ENCODE measurements around the gene ADD2.
"Not testable (repeated sequence)": the region's sequence is repeated elsewhere in the genome, so short reads cannot be mapped to it uniquely, and the experiment has no call there.

Gene ADD2, protein sequence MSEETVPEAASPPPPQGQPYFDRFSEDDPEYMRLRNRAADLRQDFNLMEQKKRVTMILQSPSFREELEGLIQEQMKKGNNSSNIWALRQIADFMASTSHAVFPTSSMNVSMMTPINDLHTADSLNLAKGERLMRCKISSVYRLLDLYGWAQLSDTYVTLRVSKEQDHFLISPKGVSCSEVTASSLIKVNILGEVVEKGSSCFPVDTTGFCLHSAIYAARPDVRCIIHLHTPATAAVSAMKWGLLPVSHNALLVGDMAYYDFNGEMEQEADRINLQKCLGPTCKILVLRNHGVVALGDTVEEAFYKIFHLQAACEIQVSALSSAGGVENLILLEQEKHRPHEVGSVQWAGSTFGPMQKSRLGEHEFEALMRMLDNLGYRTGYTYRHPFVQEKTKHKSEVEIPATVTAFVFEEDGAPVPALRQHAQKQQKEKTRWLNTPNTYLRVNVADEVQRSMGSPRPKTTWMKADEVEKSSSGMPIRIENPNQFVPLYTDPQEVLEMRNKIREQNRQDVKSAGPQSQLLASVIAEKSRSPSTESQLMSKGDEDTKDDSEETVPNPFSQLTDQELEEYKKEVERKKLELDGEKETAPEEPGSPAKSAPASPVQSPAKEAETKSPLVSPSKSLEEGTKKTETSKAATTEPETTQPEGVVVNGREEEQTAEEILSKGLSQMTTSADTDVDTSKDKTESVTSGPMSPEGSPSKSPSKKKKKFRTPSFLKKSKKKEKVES

GRCh38 chr2:70767699-70768589, at the start of gene ADD2:
TSS of gene ADD2 (minus strand) at chr2:70768200. CDS start at chr2:70706408, 61,792 bp downstream.
- DNase-seq, result peak; percentile 3

DNA sequence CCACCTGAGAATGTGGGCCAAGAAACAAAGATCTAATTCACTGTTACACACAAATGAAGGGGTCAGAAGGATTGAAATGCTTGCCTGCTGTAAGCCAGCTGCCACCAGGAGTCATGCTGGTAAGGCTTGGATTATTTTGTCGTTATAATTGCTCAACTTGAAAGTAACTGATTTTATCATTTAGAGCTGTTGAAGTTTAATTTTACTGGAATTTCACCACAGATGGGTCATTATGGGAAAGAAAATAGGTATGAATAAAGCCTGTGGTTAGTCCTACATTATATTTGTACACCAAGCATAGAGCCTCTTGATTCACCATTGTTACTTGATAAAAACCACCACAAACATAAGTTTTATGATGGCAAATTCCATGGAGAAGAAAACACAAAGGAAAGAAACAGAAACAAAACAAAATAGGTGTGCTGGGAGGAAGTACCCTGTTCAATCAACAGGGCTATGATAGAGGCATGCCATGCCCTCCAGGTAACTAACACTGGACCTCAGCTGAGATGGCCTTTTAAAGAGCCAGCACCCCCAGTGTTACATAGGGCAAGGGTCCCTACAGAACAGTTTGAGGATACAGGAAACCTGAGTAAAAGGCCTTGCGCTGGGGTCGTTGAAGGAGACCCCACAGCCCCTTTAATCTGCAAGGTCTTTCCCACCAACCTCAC, 49.4 kb upstream of the ADD2 start:
- DNase-seq, result no peak

DNA sequence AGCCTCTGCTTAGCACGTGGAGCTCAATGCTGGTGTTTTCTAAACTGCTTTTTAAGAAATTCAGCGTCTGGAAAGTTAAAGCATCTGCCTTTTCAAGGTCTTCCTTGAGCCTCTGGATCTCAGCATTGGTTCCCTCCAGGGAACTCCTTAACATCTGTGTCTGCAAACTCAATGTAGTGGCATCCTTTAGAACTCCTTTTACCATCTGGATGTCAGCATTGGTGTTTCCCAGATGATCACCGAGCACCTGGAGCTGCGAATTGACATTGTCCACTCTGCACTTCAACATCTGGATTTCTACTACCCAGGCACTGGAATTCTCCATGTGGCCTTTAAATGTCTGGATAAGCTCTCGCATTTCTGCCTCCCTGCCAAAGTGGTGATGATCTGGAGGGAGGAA, 48.7 kb upstream of the ADD2 start:
- DNase-seq, result no peak

DNA sequence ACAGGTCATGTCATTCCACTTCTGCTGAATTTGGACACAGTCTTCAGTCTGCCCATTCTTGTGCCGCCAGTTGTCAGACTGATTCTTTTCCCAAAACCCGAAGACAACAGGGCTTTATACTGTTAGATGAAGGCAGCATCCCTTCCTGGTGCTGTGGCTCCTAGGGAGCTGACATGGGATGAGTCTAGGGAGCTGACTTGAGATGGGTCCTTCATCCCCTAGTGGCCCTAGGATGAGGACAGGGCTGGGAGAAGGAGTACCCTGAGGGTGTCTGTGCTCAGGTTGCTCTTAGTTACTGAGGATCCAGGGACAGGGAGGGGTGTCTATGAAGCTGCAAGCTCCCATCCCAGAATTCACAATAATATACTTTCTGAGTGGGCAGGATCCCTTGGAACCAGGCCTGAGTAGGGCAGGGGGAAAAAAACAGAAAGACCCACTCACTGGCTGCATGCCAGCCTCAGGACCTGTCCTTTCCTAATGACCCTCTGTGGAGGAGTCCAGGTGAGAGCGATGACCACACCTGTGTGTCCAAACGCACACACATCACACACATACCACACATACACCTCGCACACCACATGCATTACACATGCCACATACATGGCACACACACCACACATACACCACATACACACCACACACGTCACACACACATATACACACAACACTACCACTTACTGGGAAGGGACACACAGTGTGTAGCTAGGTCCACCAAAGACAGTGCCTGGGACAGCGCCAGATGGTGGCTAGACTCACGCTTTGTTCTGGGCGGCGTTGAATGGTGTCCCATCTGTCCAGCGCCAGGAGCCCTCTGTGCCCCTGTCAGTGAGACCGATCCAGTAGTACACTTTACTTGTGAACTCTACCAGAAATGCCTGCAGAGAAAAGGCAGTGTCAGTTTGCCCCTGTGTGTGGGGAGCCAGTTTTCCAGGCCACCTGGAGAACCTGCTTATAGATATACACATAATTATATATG, 41.3 kb upstream of the ADD2 start:
- peak; percentile 62 for DNase-seq

- no peak for DNase-seq
Observed at GRCh38 chr2:70807828-70808118, 39.8 kb upstream of the ADD2 start.

DNA sequence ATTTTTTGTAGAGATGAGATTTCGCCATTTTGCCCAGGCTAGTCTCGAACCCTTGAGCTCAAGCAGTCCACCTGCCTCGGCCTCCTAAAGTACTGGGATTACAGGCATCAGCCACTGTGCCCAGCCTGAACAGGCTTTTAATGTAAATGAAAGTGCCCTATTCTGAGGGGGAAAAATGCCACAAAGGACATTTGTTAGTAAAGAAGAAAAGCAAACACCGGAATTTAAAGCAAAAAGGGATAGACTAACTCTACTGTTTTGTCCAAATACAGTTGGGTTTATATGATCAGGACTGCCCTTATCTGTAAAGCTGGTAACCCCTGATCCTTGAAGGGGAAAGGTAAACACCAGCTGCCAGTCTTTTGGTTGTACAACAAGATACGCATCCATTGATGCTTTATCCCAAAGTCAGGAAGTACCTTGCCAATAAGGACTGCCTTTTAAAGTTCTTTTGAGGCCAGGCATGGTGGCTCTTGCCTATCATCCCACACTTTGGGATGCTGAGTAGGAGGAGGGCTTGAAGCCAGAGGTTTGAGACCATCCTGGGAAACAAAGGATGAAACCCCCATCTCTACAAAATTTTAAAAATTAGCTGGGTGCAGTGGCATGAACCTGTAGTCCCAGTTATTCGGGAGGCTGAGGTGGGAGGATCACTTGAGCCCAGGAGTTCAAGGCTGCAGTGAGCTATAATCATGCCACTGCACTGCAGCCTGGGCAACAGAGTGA, 39.3 kb upstream of the ADD2 start:
- no peak for DNase-seq

- DNase-seq, result no peak
Observed at GRCh38 chr2:70806620-70807019, 38.6 kb upstream of the ADD2 start.

DNA sequence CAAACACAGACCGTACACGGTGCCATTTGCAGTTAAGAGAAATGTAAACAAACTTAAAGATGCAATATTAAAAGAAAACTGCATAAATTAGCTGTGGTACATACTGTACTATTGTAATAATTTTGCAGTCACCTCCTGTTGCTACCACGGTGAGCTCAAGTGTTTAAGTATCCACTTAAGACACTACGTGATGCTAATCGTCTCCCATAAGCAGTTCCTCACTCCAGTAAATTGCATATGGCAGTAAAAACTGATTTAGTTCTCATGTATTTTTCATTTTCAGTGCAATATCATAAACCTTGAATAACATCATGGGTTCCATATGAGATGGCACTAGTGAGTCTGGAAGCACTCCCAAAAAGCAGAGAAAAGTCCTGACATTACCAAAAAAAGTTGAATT, 38.0 kb upstream of the ADD2 start:
- DNase-seq, result peak; percentile 53

GRCh38 chr2:70801607-70802263, 33.7 kb upstream of the ADD2 start:
- no peak for DNase-seq

DNA sequence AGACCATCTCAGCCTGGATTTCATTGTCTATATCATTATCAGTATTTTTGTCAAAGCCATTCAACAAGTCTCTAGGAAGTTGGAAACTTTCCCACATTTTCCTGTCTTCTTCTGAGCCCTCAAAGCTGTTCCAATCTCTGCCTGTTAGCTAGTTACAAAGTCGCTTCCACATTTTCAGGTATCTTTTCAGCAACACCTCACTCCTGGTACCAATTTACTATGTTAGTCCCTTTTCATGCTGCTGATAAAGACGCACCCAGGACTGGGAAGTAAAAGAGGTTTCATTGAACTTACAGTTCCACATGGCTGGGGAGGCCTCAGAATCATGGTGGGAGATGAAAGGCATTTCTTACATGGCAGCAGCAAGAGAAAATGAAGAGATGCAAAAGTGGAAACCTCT, 31.7 kb upstream of the ADD2 start:
- DNase-seq, result no peak

DNA sequence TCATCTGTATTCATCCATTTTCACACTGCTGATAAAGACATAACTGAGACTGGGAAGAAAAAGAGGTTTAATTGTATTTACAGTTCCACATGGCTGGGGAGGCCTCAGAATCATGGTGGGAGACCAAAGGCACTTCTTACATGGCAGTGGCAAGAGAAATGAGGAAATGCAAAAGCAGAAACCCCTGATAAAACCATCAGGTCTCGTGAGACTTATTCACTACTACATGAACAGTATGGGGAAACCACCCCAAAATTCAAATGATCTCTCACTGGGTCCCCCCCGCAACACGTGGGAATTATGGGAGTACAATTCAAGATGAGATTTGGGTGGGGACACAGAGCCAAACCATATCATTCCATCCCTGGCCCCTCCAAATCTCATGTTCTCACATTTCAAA, 30.0 kb upstream of the ADD2 start:
- not testable (repeated sequence) for DNase-seq

DNA sequence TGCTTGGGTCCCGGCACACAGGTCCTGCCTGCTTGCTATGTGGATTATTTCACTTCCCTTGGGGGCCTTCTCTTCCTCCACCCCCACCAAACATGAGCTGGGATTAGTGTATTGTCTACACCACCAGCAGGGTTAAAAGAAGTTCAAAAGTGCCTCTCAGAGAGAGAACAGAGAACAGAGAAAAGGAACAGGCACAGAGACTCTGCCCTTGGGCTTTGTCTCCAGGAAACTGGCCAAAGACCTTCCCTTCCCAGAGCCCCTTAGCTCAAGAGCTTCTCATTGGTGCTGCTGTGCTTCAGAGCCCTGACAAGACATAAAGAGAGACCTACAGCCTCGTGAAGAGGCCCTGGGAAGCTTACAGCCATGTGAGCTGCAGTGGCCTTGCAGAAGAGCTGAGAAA, 29.5 kb upstream of the ADD2 start:
- no peak for DNase-seq

- no peak for DNase-seq
Observed at GRCh38 chr2:70796262-70796661, 28.3 kb upstream of the ADD2 start.

DNA sequence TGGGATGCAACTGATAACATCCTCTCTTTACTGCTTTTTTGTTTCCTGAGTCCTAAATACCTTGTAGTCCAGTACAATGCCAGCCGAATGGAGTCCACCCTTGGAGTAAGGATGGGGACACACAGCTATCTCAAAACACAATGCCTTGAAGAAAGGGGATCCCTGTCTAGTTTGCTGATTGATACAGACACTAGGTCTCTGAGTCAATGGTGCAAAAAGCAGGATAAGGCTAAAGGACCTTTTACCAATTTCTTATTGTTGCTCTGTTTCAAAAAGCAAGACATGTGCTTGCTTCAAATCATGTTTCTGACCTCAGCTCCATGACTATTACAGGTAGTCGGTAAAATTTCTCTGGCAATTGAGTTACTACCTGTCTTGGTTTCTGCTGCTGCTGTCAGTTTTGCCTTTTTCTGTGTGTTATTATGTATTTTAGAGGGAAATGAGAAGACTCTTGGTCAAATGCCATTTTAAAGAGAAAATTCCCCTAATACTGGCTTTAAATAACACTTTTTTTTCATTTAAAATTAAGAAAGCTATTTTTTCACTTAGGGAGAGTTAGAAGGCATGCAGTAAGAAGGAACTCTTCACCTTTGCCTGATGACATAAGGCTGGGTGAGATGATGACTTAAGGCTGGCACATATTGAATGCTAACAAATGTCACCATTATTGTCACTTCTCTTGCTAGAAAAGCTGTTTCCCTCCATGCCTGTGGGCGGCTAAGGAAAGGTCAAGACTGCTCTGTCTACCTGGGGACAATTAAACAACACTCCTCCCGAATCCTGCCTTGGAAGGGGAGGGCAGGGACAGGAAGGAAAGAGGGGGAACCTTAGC, 27.4 kb upstream of the ADD2 start:
- no peak for DNase-seq

- no peak for DNase-seq
Observed at GRCh38 chr2:70793450-70793849, 25.4 kb upstream of the ADD2 start.

GRCh38 chr2:70790136-70790828, 22.3 kb upstream of the ADD2 start, which contains the start of gene FIGLA:
TSS of gene FIGLA (minus strand) at chr2:70790643. CDS start at chr2:70790638, 5 bp downstream.
- DNase-seq, result no peak

DNA sequence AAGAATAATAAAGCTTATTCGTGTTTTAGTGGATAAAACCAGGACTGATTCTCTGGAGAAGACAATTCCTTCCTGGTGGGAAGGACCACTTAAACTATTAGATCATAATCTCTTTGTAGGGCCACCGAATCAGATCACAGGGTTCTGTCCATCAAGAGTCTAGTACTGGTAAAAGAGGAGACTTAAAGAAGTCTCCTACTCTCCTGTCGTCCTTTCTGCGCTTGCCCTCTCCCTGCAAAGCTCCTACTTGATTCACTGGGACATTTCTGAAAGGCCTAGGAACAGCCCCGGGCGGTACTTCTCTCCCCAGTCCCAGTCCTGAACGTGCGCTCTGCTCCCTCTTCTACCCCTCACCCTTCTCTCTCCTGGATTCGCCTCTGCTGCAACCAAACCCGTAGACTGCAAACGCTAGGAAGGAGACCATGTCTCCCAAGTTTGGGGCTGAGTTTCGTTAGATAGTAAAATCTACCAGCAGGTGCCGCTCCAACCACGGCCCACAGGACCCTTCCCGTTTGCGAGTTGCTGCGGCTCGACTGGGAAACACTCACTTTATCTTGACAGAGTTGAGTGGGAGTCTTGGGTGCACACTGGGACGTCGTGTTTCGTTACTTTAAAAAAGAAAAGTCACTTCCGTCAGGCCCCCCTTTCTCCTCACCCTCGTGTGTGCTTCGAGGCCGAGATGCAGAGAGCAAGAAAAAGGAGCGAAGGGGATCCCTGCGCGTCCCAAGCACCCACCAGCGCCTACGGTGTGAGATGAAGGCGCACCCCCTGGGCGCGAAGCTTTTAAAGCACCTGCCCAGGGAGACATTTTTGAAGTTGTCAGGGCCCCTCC, 21.5 kb upstream of the ADD2 start:
- DNase-seq, result peak; percentile 23
